Chondrocyte (in vitro differentiated cells): Measurements from ENCODE around the gene MARCHF9. TPM values are rescaled to one million over a fixed set of nuclear protein-coding genes. Genes with fewer than 3 reads are reported as not detected.

ENCODE experiments used
- DNase-seq: peaks from one replicate; pipeline ENCODE4 v3.0.0; 2021; ENCODE audit warnings: mixed read lengths, low spot score
- H3K27ac Mint-ChIP-seq: one replicate; pipeline ENCODE4 v1.8.0; 2021; ENCODE audit warnings: mild to moderate bottlenecking, moderate library complexity, mixed read lengths; ENCODE audit not compliant: unreplicated experiment
- H3K27me3 Mint-ChIP-seq: 2 replicates; pipeline ENCODE4 v1.8.0; 2021; ENCODE audit warnings: low read depth, mixed read lengths
- H3K36me3 Mint-ChIP-seq: 2 replicates; pipeline ENCODE4 v1.8.0; 2021; ENCODE audit warnings: low read depth, mixed read lengths
- H3K4me1 Mint-ChIP-seq: 2 replicates; pipeline ENCODE4 v1.8.0; 2021; ENCODE audit warnings: low read depth, mild to moderate bottlenecking, mixed read lengths
- H3K4me3 Mint-ChIP-seq: one replicate; pipeline ENCODE4 v1.8.0; 2021; ENCODE audit warnings: mild to moderate bottlenecking, moderate library complexity, mixed read lengths; ENCODE audit not compliant: unreplicated experiment
- H3K9me3 Mint-ChIP-seq: 2 replicates; pipeline ENCODE4 v1.8.0; 2021; ENCODE audit warnings: low read depth, mixed read lengths
- CTCF ChIP-seq: fragments of 200-600 bp; sonication (generic); IDR thresholded peaks from 2 replicates; pipeline ENCODE4 v1.5.0; 2021; ENCODE audit warnings: antibody characterized with exemption, mild to moderate bottlenecking, moderate library complexity
- total RNA-seq: library from RNA; stranded (reverse); gene quantifications from 3 replicates; pipeline ENCODE4 v1.2.1, GENCODE V29; 2021

Gene MARCHF9
- total RNA-seq, 1 donor from 2014 or later = 21.8 TPM

DNA sequence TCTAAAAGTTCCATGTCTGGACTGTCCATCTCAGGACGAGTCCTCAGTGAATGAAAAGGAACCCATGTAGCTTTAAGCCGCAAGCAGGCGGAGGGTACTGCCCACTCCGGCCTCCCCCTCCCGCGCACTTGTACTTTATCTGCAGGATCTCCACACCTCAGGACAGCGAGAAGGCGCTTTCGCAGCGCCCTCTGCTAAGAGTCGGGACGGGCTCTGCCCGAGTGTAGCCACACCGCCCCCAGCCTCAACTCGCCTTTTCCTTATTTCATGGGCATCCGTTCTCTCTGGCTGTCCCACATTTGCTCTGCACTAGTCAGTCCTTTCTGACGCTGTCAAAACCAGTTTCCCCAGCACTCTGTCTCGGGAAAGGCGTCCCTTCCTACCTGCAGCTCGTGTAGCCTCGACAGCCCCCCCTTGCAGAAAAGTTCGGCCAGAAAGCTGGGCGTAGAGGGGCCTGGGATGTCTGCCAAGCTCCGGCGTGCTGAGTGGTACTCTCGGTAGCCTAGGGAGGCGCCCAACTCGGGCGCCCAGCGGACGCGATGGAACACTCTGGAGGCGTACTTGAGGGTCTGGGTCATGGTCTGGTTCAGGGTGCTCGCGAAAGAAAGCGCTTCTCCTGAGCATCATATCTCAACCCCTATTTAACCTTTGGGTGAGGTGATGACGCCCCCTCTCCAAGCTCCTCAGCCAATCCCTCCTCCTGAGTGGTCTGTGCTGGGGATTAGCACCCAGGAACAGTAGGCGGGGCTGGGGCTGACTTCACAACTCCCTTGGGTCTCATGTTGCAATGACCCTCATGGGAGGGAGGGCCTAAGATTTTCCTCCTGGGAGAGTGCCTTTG lies 11.8 kb downstream of the MARCHF9 start, which contains the start of gene CYP27B1:
Gene CYP27B1 (minus strand): TSS at position 615 of the 841 bp plus-strand sequence. CDS start 37 bp downstream, at position 578.
- peaks cover 18% of the 10 kb centered on the region for H3K36me3 Mint-ChIP-seq
- TF ChIP-seq CTCF = peak; percentile 9
- peaks cover 33% of the 10 kb centered on the region for H3K4me1 Mint-ChIP-seq
- H3K9me3 Mint-ChIP-seq = no peaks in the 10 kb centered on the region
- peaks cover 34% of the 10 kb centered on the region for H3K27me3 Mint-ChIP-seq
- H3K27ac Mint-ChIP-seq = peak within 1 kb of the TSS; percentile 61
- no peak for DNase-seq
- peak within 1 kb of the TSS; percentile 71 for H3K4me3 Mint-ChIP-seq

GRCh38 chr12:57767305-57767698 lies 12.4 kb downstream of the MARCHF9 start:
- Mint-ChIP-seq H3K27ac (no peak overlapping the region), H3K9me3 (no peaks in the 10 kb centered on the region), H3K4me1 (peaks cover 35% of the 10 kb centered on the region), H3K4me3 (no peak overlapping the region), H3K27me3 (peaks cover 34% of the 10 kb centered on the region), H3K36me3 (peaks cover 18% of the 10 kb centered on the region)
- DNase-seq = no peak
- TF ChIP-seq CTCF = no peak

GRCh38 chr12:57767876-57768275 lies 13.0 kb downstream of the MARCHF9 start:
- Mint-ChIP-seq H3K36me3 (peaks cover 18% of the 10 kb centered on the region), H3K27ac (no peak overlapping the region), H3K9me3 (no peaks in the 10 kb centered on the region), H3K4me3 (no peak overlapping the region), H3K27me3 (peaks cover 32% of the 10 kb centered on the region), H3K4me1 (peaks cover 37% of the 10 kb centered on the region)
- TF ChIP-seq CTCF = no peak
- DNase-seq = no peak

DNA sequence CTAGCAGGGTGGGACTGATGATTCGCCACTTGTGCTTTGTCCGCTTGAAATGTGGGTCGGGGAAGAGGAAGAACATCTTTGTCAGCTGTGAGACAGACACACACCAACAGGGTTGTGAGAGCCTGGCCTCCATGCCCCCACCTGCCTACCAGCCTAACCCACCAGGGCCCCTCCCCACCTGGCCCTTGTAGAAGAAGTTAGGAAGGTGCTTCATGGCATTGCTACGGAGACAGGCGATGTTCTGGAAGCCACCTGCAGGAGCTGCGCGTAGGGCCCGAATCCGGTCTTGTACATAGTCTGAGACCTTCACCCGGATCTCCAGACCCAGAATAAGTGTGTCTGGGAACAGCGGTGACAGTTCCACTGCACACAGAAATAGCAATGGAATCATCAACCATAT lies 14.7 kb downstream of the MARCHF9 start:
- H3K4me1 Mint-ChIP-seq = peaks cover 43% of the 10 kb centered on the region
- peaks cover 15% of the 10 kb centered on the region for H3K27me3 Mint-ChIP-seq
- H3K27ac Mint-ChIP-seq = no peak overlapping the region
- peaks cover 17% of the 10 kb centered on the region for H3K36me3 Mint-ChIP-seq
- no peak for DNase-seq
- H3K4me3 Mint-ChIP-seq = no peak overlapping the region
- H3K9me3 Mint-ChIP-seq = no peaks in the 10 kb centered on the region
- no peak for TF ChIP-seq CTCF

DNA sequence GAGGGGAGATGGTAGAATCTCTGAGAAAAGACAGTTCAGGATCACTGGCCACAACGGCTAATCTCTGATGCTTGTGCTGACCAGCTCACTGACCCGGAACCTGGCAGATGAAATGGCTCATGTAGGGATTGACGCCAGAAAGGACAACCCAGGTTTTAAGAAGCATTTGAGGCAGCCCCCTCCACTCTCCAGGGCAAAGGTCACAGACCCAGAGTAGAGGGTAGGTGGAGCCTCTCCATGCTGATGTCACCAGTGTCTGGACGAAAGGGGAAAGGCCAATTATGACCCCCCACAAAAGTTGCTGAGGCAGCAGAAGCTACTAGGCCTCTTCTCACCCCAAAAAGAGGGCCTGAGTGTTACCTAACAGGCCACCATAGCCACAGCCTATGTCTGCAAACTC lies 15.8 kb downstream of the MARCHF9 start:
- TF ChIP-seq CTCF = no peak
- no peak overlapping the region for H3K27ac Mint-ChIP-seq

More for the DNA sequence above, 15.8 kb downstream of the MARCHF9 start:
- Mint-ChIP-seq H3K36me3 (peaks cover 20% of the 10 kb centered on the region), H3K27me3 (peaks cover 5% of the 10 kb centered on the region), H3K4me3 (peak overlapping the region; percentile 31), H3K4me1 (peaks cover 34% of the 10 kb centered on the region), H3K9me3 (no peaks in the 10 kb centered on the region)
- DNase-seq = no peak
